ENCODE results near the gene KIN. TPM values are rescaled to one million over a fixed set of nuclear protein-coding genes. Genes with fewer than 3 reads are reported as not detected.
"Not testable (repeated sequence)": the region's sequence is repeated elsewhere in the genome, so short reads cannot be mapped to it uniquely, and the experiment has no call there.

KIN gene
- total RNA-seq, 2 donors from 2014 or later: 10.5 to 11.0 TPM

- H3K9me3 Mint-ChIP-seq: no peaks in the 10 kb centered on the region
- H3K36me3 Mint-ChIP-seq (ENCODE audit: low read depth): no peaks in the 10 kb centered on the region
- ATAC-seq (replicated peaks): no peak
- no peaks in the 10 kb centered on the region for H3K4me1 Mint-ChIP-seq
- no peak overlapping the region for H3K4me3 Mint-ChIP-seq
- H3K27me3 Mint-ChIP-seq: peaks cover 15% of the 10 kb centered on the region
- H3K27ac Mint-ChIP-seq: no peak overlapping the region
Observed at GRCh38 chr10:7734821-7735220, 53.0 kb downstream of the KIN start.

DNA sequence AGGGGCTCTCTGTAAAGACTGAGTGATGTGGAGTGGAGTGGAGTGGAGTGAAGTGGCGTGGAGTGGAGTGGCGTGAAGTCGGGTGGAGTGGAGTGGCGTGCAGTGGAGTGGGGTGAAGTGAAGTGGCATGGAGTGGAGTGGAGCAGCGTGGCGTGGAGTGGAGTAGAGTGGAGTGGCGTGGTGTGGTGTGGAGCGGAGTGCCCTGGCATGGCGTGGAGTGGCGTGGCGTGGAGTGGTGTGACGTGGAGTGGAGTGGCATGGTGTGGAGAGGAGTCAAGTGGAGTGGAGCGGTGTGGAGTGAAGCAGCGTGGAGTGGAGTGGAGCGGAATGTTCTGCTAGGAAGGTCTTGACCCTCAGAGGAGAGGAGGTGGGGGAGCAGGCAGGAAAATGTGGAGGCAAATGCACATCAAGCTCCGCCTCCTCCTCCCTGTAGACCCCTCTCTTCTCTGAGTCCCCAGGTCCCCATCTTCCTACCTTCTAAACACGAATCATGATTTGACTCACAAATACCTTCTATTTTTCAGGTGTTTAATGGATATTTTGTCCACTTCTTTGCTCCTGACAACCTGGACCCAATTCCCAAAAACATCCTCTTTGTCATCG, 64.8 kb downstream of the KIN start:
- Mint-ChIP-seq H3K9me3 (no peaks in the 10 kb centered on the region), H3K4me1 (no peaks in the 10 kb centered on the region), H3K36me3 (ENCODE audit: low read depth) (no peaks in the 10 kb centered on the region), H3K4me3 (no peak overlapping the region), H3K27ac (no peak overlapping the region), H3K27me3 (peaks cover 20% of the 10 kb centered on the region)
- no peak for ATAC-seq (replicated peaks)

DNA sequence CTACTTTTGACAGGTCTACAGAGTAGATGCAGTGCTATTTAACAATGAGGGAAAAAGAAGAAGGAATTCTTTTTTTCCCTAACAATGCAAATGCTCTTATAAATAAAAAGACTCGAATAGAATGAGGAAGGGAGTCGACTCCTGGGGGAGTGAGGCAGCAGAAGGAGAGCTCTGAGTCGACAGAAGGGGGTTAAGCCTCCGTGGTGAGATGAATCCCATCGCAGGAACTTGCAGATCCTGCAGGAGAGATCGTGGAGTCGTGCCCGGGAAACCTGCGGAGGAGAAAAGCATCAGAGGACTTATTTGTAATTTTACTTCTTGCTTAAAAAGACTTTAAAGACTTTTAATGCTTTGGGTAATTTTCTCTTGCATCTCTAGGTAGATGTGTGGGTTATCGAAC, 67.3 kb downstream of the KIN start:
- no peaks in the 10 kb centered on the region for H3K4me1 Mint-ChIP-seq
- no peaks in the 10 kb centered on the region for H3K9me3 Mint-ChIP-seq
- ATAC-seq (replicated peaks): no peak
- no peaks in the 10 kb centered on the region for H3K36me3 Mint-ChIP-seq (ENCODE audit: low read depth)
- H3K27ac Mint-ChIP-seq: no peak overlapping the region
- no peak overlapping the region for H3K4me3 Mint-ChIP-seq
- peaks cover 23% of the 10 kb centered on the region for H3K27me3 Mint-ChIP-seq

DNA sequence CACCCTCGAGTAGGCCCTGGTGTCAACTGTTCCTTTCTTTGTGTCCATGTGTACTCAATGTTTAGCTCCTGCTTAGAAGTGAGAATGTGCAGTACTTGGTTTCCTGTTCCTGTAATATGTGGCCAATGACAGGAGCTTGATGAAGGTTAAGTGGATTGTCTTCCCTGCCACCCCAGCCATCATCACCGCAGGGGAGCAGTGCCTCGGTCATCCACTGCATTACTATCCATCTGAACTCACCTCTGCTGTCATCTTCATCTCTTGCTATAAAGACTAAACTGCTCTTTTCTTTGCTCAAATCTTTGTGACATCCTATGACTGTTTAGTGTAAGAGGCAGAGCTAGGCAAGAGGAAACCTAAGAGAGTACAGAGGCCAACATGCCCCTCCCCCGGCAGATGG, 69.1 kb downstream of the KIN start:
- Mint-ChIP-seq H3K4me1 (no peaks in the 10 kb centered on the region), H3K27ac (no peak overlapping the region), H3K9me3 (no peaks in the 10 kb centered on the region), H3K27me3 (peaks cover 22% of the 10 kb centered on the region), H3K4me3 (no peak overlapping the region), H3K36me3 (ENCODE audit: low read depth) (no peaks in the 10 kb centered on the region)
- ATAC-seq (replicated peaks): no peak

DNA sequence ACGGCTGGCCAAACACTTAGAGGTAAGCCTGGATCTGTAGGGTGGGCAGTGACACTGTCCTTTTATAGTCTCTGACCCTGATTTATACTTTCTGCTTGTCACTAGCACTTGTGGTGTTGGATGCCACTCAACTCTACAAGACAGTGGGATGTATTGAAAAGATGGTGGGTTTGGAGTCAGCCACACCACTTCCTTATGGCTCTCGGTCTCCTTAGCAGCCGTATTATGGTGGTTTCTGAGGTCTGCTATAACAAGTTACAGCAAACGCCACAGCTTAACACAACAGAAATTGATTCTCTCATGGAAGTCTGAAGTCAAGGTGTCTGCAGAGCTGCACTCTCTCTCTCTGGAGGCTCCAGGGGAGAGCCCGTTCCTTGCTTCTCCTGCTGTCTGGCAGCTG, 70.0 kb downstream of the KIN start:
- Mint-ChIP-seq H3K4me1 (no peaks in the 10 kb centered on the region), H3K36me3 (ENCODE audit: low read depth) (no peaks in the 10 kb centered on the region), H3K4me3 (no peak overlapping the region), H3K9me3 (no peaks in the 10 kb centered on the region), H3K27me3 (peaks cover 17% of the 10 kb centered on the region), H3K27ac (no peak overlapping the region)
- no peak for ATAC-seq (replicated peaks)

GRCh38 chr10:7715515-7715914, 72.3 kb downstream of the KIN start:
- Mint-ChIP-seq H3K36me3 (ENCODE audit: low read depth) (no peaks in the 10 kb centered on the region), H3K4me3 (no peak overlapping the region)

GRCh38 chr10:7711075-7711474, 76.7 kb downstream of the KIN start:
- not testable (repeated sequence) for H3K9me3 Mint-ChIP-seq; H3K4me1 Mint-ChIP-seq; H3K36me3 Mint-ChIP-seq (ENCODE audit: low read depth); H3K4me3 Mint-ChIP-seq; H3K27ac Mint-ChIP-seq; ATAC-seq (replicated peaks)
- peaks cover 18% of the 10 kb centered on the region for H3K27me3 Mint-ChIP-seq

More at GRCh38 chr10:7715515-7715914, 72.3 kb downstream of the KIN start:
- Mint-ChIP-seq H3K4me1 (no peaks in the 10 kb centered on the region), H3K9me3 (no peaks in the 10 kb centered on the region), H3K27me3 (peaks cover 18% of the 10 kb centered on the region), H3K27ac (no peak overlapping the region)
- ATAC-seq (replicated peaks): no peak

DNA sequence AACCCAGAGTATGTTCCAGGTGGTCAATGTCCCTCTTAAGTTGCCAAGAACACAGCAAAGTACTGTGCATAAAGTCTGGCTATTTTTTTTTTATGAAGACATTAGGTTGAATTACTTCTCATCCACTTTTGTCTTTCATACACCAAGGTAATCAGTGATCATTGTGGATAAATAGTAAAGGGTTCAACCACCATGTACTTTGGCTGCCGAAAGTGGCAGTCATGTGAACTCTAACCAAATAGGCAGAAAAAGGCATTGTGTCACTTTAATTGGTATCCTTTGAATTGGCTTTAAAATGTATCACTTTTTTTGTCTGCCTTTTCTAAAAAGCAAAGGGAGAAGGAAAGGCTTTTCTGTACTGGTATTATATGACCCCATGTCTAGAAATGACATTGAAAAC, 77.3 kb downstream of the KIN start:
- Mint-ChIP-seq H3K4me3 (no peak overlapping the region), H3K27me3 (peaks cover 21% of the 10 kb centered on the region), H3K27ac (no peak overlapping the region), H3K36me3 (ENCODE audit: low read depth) (no peaks in the 10 kb centered on the region), H3K4me1 (no peaks in the 10 kb centered on the region), H3K9me3 (no peaks in the 10 kb centered on the region)
- no peak for ATAC-seq (replicated peaks)

DNA sequence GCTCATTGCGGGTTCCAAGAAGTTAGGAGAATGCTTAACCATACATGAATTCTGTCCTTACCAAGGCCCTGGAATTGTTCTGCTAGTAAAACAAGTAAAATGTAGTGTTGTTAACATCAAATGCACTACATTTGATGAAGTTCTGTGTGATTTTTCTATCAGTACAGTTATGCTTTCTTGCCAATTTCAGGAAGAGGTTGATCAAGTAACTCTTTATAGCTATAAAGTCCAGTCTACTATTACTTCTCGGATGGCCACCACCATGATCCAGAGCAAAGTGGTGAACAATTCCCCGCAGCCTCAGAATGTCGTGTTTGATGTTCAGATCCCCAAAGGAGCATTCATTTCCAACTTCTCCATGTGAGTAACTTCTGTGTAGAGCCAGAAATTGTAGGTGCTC, 79.0 kb downstream of the KIN start:
- no peak for ATAC-seq (replicated peaks)
- H3K27me3 Mint-ChIP-seq: peaks cover 24% of the 10 kb centered on the region
- no peak overlapping the region for H3K27ac Mint-ChIP-seq
- H3K4me1 Mint-ChIP-seq: no peaks in the 10 kb centered on the region
- H3K9me3 Mint-ChIP-seq: no peaks in the 10 kb centered on the region
- H3K4me3 Mint-ChIP-seq: no peak overlapping the region
- no peaks in the 10 kb centered on the region for H3K36me3 Mint-ChIP-seq (ENCODE audit: low read depth)

DNA sequence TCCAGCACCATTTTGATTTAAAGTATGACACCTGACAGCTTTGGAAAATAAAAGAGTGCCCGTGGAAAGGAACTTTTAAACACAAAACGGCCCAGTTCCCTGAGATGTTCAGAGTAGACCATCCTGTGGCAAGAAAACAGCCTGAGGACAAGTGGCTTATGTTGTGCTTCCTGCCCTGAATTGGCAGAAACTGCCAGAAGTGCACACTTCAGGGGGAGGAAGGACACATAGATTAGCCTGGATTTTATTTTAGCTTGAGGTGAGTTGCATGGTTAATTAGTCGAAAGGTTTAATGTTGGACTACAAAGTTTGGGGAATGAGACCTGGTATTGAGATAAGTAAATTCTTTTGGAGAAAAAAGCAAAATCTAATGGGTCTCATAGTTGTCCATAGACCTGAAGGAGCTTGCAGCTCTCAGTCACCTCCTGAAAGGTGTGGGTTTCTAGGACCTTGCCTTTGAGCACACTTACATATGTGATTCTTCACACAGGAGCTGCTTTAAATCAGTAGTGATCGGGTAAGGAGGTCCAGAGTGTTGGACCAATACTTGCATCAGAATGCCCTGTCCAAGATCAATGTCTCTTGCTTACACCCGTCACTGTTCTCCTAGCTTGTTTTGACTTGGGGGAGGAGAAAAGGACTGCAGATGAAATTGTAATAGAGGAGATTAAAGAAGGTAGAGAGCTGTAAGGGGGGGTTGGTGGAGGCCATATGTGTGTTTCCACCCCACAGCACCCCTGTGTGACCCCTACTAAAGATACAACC, 79.8 kb downstream of the KIN start:
- Mint-ChIP-seq H3K27me3 (peaks cover 30% of the 10 kb centered on the region), H3K27ac (no peak overlapping the region), H3K36me3 (ENCODE audit: low read depth) (no peaks in the 10 kb centered on the region), H3K9me3 (no peaks in the 10 kb centered on the region), H3K4me1 (no peaks in the 10 kb centered on the region), H3K4me3 (no peak overlapping the region)
- no peak for ATAC-seq (replicated peaks)

DNA sequence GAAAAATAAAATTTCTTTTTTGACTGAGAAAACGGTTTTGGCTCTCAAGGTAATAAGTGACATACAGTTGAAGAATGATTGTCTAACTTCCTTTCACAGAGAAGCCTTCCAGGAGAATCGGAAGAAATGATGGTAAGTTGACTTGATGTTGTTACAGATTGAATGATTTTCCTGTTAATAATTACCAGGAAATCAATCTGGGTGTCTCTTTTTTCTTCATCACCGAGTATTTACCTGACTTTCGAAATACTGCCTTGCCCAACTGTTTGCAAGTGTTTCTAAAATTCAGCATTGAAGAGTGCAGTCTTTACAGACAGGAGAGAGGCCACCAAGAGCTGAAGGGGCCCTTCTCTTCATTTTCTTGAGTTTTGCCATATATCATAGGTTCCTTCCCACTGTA, 80.7 kb downstream of the KIN start:
- H3K27me3 Mint-ChIP-seq: peaks cover 39% of the 10 kb centered on the region
- H3K9me3 Mint-ChIP-seq: no peaks in the 10 kb centered on the region
- no peaks in the 10 kb centered on the region for H3K4me1 Mint-ChIP-seq
- H3K4me3 Mint-ChIP-seq: no peak overlapping the region
- no peaks in the 10 kb centered on the region for H3K36me3 Mint-ChIP-seq (ENCODE audit: low read depth)
- no peak overlapping the region for H3K27ac Mint-ChIP-seq
- no peak for ATAC-seq (replicated peaks)

- H3K27me3 Mint-ChIP-seq: peaks cover 36% of the 10 kb centered on the region
- H3K27ac Mint-ChIP-seq: no peak overlapping the region
- no peaks in the 10 kb centered on the region for H3K36me3 Mint-ChIP-seq (ENCODE audit: low read depth)
Observed at GRCh38 chr10:7706534-7707073, 81.2 kb downstream of the KIN start.

GRCh38 chr10:7705341-7705740, 82.5 kb downstream of the KIN start:
- no peaks in the 10 kb centered on the region for H3K4me1 Mint-ChIP-seq
- no peak overlapping the region for H3K27ac Mint-ChIP-seq
- H3K9me3 Mint-ChIP-seq: no peaks in the 10 kb centered on the region
- no peaks in the 10 kb centered on the region for H3K36me3 Mint-ChIP-seq (ENCODE audit: low read depth)
- ATAC-seq (replicated peaks): no peak
- no peak overlapping the region for H3K4me3 Mint-ChIP-seq
- peaks cover 38% of the 10 kb centered on the region for H3K27me3 Mint-ChIP-seq

More at GRCh38 chr10:7706534-7707073, 81.2 kb downstream of the KIN start:
- ATAC-seq (replicated peaks): no peak
- H3K4me1 Mint-ChIP-seq: no peaks in the 10 kb centered on the region
- no peaks in the 10 kb centered on the region for H3K9me3 Mint-ChIP-seq
- no peak overlapping the region for H3K4me3 Mint-ChIP-seq

DNA sequence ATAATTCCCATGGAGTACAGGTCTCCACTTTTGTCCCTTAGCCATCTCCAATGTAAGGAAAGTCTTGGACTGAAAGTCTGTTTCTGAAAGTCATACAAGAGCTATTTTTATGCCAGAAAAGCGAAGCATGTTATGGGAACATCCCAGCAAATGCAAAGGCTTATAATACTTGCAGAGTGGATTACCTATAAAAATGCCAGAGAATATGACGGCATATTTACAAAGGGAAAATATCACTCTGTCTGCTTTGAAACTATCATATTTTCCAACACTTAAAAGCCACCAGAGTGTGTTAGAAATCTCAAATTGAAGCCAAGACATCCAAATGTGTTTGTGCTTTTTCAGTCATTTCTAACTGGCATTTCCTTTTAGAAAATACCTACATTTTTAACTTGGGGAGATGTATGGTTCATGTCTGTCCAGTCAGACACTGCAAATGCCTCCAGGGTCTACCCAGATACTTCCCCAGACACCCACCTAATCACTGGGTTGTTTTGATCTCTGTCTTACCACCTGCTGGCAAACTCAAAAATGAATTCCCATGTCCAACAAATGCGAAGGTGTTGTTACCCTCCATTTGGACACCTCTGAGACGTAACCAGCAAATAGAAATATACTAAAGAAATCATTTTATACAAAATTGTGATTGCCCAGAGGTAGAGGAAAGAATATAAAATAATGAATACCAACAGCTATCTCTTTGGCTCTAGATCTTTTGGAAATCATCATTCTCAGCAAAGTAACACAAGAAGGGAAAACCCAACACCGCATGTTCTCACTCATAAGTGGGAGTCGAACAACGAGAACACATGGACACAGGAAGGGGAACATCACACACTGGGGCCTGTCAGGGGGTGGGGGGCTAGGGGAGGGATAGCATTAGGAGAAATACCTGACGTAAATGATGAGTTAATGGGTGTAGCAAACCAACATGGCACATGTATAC, 83.4 kb downstream of the KIN start:
- ATAC-seq (replicated peaks): no peak
- Mint-ChIP-seq H3K9me3 (no peaks in the 10 kb centered on the region), H3K27me3 (peaks cover 41% of the 10 kb centered on the region), H3K36me3 (ENCODE audit: low read depth) (no peaks in the 10 kb centered on the region), H3K27ac (no peak overlapping the region), H3K4me3 (no peak overlapping the region), H3K4me1 (no peaks in the 10 kb centered on the region)

Data from activated T-helper 17 cell treated with anti-CD3 and anti-CD28 coated beads, Interleukin-2, amount 50 U/mL, for 72 hours (primary cell).